HCT116 (cell line): Measurements from ENCODE around the gene MGA. TPM values are rescaled to one million over a fixed set of nuclear protein-coding genes. Genes with fewer than 3 reads are reported as not detected.

Experiments
- ATAC-seq: fragments of 200-7000 bp; cut with Tn5 transposase; 2 replicates; pipeline ENCODE4 v1.9.1; 2020; ENCODE audit warnings: mild to moderate bottlenecking, moderate library complexity
- BruUV-seq: library from RNA; stranded (reverse); fragments of 400-500 nt; replicated peaks from 2 replicates; lab custom pipeline; 2021; lab: Mats Ljungman, UMichigan
- CTCF ChIA-PET: fragments of 300-600 bp; sonication (Branson Sonifier 250); formaldehyde crosslinking; loops from one replicate; lab custom pipeline; 2021; ENCODE audit warnings: antibody characterized with exemption; lab: Charles Lee
- POLR2A ChIA-PET: fragments of 300-600, 350-600 bp; sonication (Branson Sonifier 250); formaldehyde crosslinking; loops from one replicate; lab custom pipeline; 2021; ENCODE audit warnings: antibody characterized with exemption; lab: Charles Lee
- RAD21 ChIA-PET, 2 experiments: fragments of 300-600 bp; sonication (Branson Sonifier 250); formaldehyde crosslinking; loops; one replicate each; lab custom pipeline; 2023; ENCODE audit warnings: low total read pairs in 2 of 2; ENCODE audit not compliant: uncharacterized antibody in 2 of 2, unreplicated experiment in 2 of 2, low non-redundant PET in 1 of 2; lab: Charles Lee
- DNase-seq: peaks from one replicate; pipeline ENCODE4 v3.0.0-alpha.2; 2010; ENCODE audit warnings: low read depth, low spot score
- H2AFZ ChIP-seq: fragments of 200-600 bp; shearing (Covaris generic), sonication (generic); 2 replicates; pipeline ENCODE4 v1.6.1; 2017; ENCODE audit warnings: low read depth, mixed run types, mixed read lengths, antibody characterized with exemption, low read length; ENCODE audit not compliant: poor library complexity, severe bottlenecking
- H3K27ac ChIP-seq: 2 replicates; pipeline ENCODE4 v1.5.1; 2012; ENCODE audit warnings: low read depth, low read length
- H3K27me3 ChIP-seq: fragments of 200-600 bp; sonication (generic); 2 replicates; pipeline ENCODE4 v1.6.1; 2016; ENCODE audit warnings: mixed run types, low read length, mixed read lengths; ENCODE audit not compliant: insufficient read depth
- H3K36me3 ChIP-seq, 2 experiments: fragments of 200-500 bp in 1 of 2; fragments of 200-600 bp in 1 of 2; sonication (Bioruptor generic) in 1 of 2; sonication (generic) in 1 of 2; 2 replicates each; pipeline versions ENCODE4 v1.5.1 to v1.6.1; 2014 to 2016; ENCODE audit warnings: low read length in 2 of 2, inconsistent platforms in 1 of 2, mixed read lengths in 1 of 2, mixed run types in 1 of 2; ENCODE audit not compliant: insufficient read depth in 2 of 2, control insufficient read depth in 1 of 2
- H3K4me1 ChIP-seq, 2 experiments: fragments of 200-600 bp in 1 of 2; sonication (generic) in 1 of 2; 2 replicates each; pipeline versions ENCODE4 v1.5.1 to v1.6.1; 2012 to 2017; ENCODE audit warnings: low read length in 2 of 2, inconsistent platforms in 1 of 2, mild to moderate bottlenecking in 1 of 2, mixed read lengths in 1 of 2, mixed run types in 1 of 2, moderate library complexity in 1 of 2; ENCODE audit not compliant: insufficient read depth in 2 of 2, control insufficient read depth in 1 of 2
- H3K4me2 ChIP-seq: fragments of 200-600 bp; sonication (generic); 2 replicates; pipeline ENCODE4 v1.6.1; 2017; ENCODE audit warnings: mixed run types, low read length, mixed read lengths
- H3K4me3 ChIP-seq, 2 experiments: fragments of 200-600 bp in 1 of 2; sonication (generic) in 1 of 2; replicated peaks in 1 of 2; 2 replicates each; pipeline ENCODE4 v1.5.1; 2011 to 2016; ENCODE audit warnings: low read length in 2 of 2, control low read depth in 1 of 2, low read depth in 1 of 2, mild to moderate bottlenecking in 1 of 2, mixed read lengths in 1 of 2, mixed run types in 1 of 2
- H3K79me2 ChIP-seq: fragments of 200-600 bp; sonication (generic); 2 replicates; pipeline ENCODE4 v1.6.1; 2017; ENCODE audit warnings: mild to moderate bottlenecking, mixed run types, low read length, moderate library complexity, mixed read lengths; ENCODE audit not compliant: insufficient read depth
- H3K9ac ChIP-seq: fragments of 200-600 bp; sonication (generic); 2 replicates; pipeline ENCODE4 v1.6.1; 2016; ENCODE audit warnings: low read length, mixed read lengths
- H3K9me2 ChIP-seq: fragments of 200-600 bp; sonication (generic), shearing (Covaris generic); 2 replicates; pipeline ENCODE4 v1.6.1; 2017; ENCODE audit warnings: mixed run types, mild to moderate bottlenecking, moderate library complexity; ENCODE audit not compliant: insufficient read depth
- H3K9me3 ChIP-seq, 2 experiments: fragments of 200-500 bp in 1 of 2; fragments of 200-600 bp in 1 of 2; sonication (Bioruptor generic) in 1 of 2; sonication (generic) in 1 of 2; 2 replicates each; pipeline ENCODE4 v1.6.1; 2014 to 2017; ENCODE audit warnings: low read length in 2 of 2, mixed read lengths in 2 of 2, inconsistent platforms in 1 of 2, low read depth in 1 of 2, mild to moderate bottlenecking in 1 of 2, mixed run types in 1 of 2, moderate library complexity in 1 of 2; ENCODE audit not compliant: control insufficient read depth in 1 of 2, insufficient read depth in 1 of 2
- H4K20me1 ChIP-seq: fragments of 200-600 bp; sonication (generic), shearing (Covaris generic); 2 replicates; pipeline ENCODE4 v1.6.1; 2017; ENCODE audit warnings: mixed run types, mild to moderate bottlenecking, moderate library complexity; ENCODE audit not compliant: insufficient read depth
- ATF3 ChIP-seq: IDR thresholded peaks from 2 replicates; pipeline ENCODE4 v1.6.1; 2012
- CEBPB ChIP-seq: IDR thresholded peaks from 2 replicates; pipeline ENCODE4 v1.6.1; 2012; ENCODE audit warnings: low read depth
- CTCF ChIP-seq, 3 experiments: fragments of 200-600 bp in 1 of 3; sonication (generic) in 1 of 3; IDR thresholded peaks in 2 of 3; conservative IDR thresholded peaks in 1 of 3; 2 replicates each; pipeline ENCODE4 v1.5.1; 2012 to 2017; ENCODE audit warnings: low read depth in 2 of 3, low read length in 2 of 3, antibody characterized with exemption in 1 of 3, borderline replicate concordance in 1 of 3, control low read depth in 1 of 3, mild to moderate bottlenecking in 1 of 3, mixed read lengths in 1 of 3, mixed run types in 1 of 3, moderate library complexity in 1 of 3; ENCODE audit not compliant: insufficient read depth in 1 of 3
- EGR1 ChIP-seq: IDR thresholded peaks from 2 replicates; pipeline ENCODE4 v1.6.1; 2012; ENCODE audit warnings: low read depth
- FOSL1 ChIP-seq: IDR thresholded peaks from 2 replicates; pipeline ENCODE4 v1.6.1; 2012; ENCODE audit warnings: low read depth
- JUND ChIP-seq: IDR thresholded peaks from 2 replicates; pipeline ENCODE4 v1.6.1; 2012
- POLR2A ChIP-seq: IDR thresholded peaks from 2 replicates; pipeline ENCODE4 v1.7.0; 2011; ENCODE audit warnings: borderline replicate concordance; ENCODE audit not compliant: insufficient read depth, insufficient read length; ENCODE audit errors: extremely low read depth
- POLR2AphosphoS5 ChIP-seq: IDR thresholded peaks from 2 replicates; pipeline ENCODE4 v1.6.1; 2011; ENCODE audit warnings: mild to moderate bottlenecking, low read depth, low read length, moderate library complexity
- SIN3A ChIP-seq: IDR thresholded peaks from 2 replicates; pipeline ENCODE4 v1.6.1; 2012; ENCODE audit warnings: low read depth
- SP1 ChIP-seq: IDR thresholded peaks from 2 replicates; pipeline ENCODE4 v1.6.1; 2012; ENCODE audit warnings: low read depth
- TCF7L2 ChIP-seq: IDR thresholded peaks from 2 replicates; pipeline ENCODE4 v1.7.0; 2011; ENCODE audit warnings: borderline replicate concordance, inconsistent platforms; ENCODE audit not compliant: insufficient read depth, insufficient read length; ENCODE audit errors: extremely low read depth
- ZBTB33 ChIP-seq: IDR thresholded peaks from 2 replicates; pipeline ENCODE4 v1.6.1; 2011; ENCODE audit warnings: mild to moderate bottlenecking, low read length, moderate library complexity; ENCODE audit not compliant: insufficient replicate concordance; ENCODE audit errors: extremely low read depth
- ZFX ChIP-seq: fragments of 450-650 bp; IDR thresholded peaks from 2 replicates; pipeline ENCODE4 v1.6.1; 2017
- intact Hi-C: fragments of 100-400 bp; cut with micrococcal nuclease; formaldehyde crosslinking; loops from 2 replicates; pipeline ENCODE4 v1.10.0; 2022
- total RNA-seq: library from RNA; stranded (reverse); gene quantifications from one replicate; pipeline ENCODE4 v1.2.1, GENCODE V29; 2021; ENCODE audit not compliant: unreplicated experiment

The MGA gene
- total RNA-seq, 1 experiment from 2014 or later, result 28.9 TPM

- no peak for TF ChIP-seq SIN3A
- TF ChIP-seq ZBTB33, result no peak
- TF ChIP-seq CEBPB, result no peak
- TF ChIP-seq CTCF (IDR thresholded peaks at IDR 0.05 in 2 of 3, conservative IDR thresholded peaks at IDR 0.05 in 1 of 3; ENCODE audit: borderline replicate concordance in 1 of 3, insufficient read depth in 1 of 3, low read depth in 2 of 3, low read length in 2 of 3), result no peak
Observed at GRCh38 chr15:41795996-41796856, 136.0 kb downstream of the MGA start (continued).

GRCh38 chr15:41797201-41797944 lies 137.2 kb downstream of the MGA start:
- Histone ChIP-seq H3K9me3 (no peaks in the 10 kb centered on the region), H3K27ac (no peak overlapping the region), H3K9me2 (no peaks in the 10 kb centered on the region), H4K20me1 (no peaks in the 10 kb centered on the region), H3K4me3 (no peak overlapping the region), H3K4me1 (peaks cover 5 to 30% of the 10 kb centered on the region in 2 experiments; a peak in 3 of 4 replicates), H3K4me2 (no peak overlapping the region), H3K27me3 (no peaks in the 10 kb centered on the region), H3K36me3 (0 out of 4 replicates have a peak, but pooled peaks cover 0 to 8% of the 10 kb centered on the region in 2 experiments), H3K9ac (no peak overlapping the region), H3K79me2 (no peaks in the 10 kb centered on the region), H2AFZ (no peak overlapping the region)
- ChIA-PET CTCF (interaction anchor here (1.0 to 1.1 kb wide), 2 partner anchors 23 kb away, joined by 3 to 4 read pairs; partner anchors contain the start of gene MAPKBP1), POLR2A (no interaction called here), RAD21 (no interaction called here)
- ATAC-seq (no peak), DNase-seq (no peak)
- TF ChIP-seq ZBTB33 (no peak), CEBPB (no peak), SP1 (no peak), ATF3 (no peak), ZFX (no peak), JUND (no peak), POLR2A (no peak), FOSL1 (no peak), TCF7L2 (no peak), POLR2AphosphoS5 (no peak), EGR1 (no peak)
- no TSS peak for BruUV-seq
- intact Hi-C loops, result no loop called here
